GM18507 (cell line): ENCODE results near the gene LTA.
A peak's percentile ranks its signal among the peaks of the same experiment; 100 is the strongest.

Experiments used
- DNase-seq: peaks from one replicate; pipeline ENCODE4 v3.0.0; 2011; ENCODE audit warnings: low read depth; ENCODE audit not compliant: insufficient read length; ENCODE audit errors: extremely low spot score
- FAIRE-seq: peaks from 2 replicates; lab custom pipeline; 2011; peaks lifted over from hg19 to GRCh38; lab: Jason Lieb, UNC

LTA gene

GRCh38 chr6:31567531-31568370, 4.3 kb upstream of the LTA start:
- DNase-seq (no peak), FAIRE-seq (no peak)

GRCh38 chr6:31568537-31568961, 3.5 kb upstream of the LTA start:
- FAIRE-seq (peak; percentile 100), DNase-seq (peak; percentile 57)

- peak; percentile 15 for FAIRE-seq
These were observed 2.1 kb upstream of the LTA start for GRCh38 chr6:31569861-31570536.

GRCh38 chr6:31573239-31574105, 1.4 kb downstream of the LTA start:
- FAIRE-seq (no peak), DNase-seq (no peak)

More at GRCh38 chr6:31569861-31570536, 2.1 kb upstream of the LTA start:
- no peak for DNase-seq

GRCh38 chr6:31574106-31575061, 2.3 kb downstream of the LTA start:
- FAIRE-seq: peak; percentile 58
- no peak for DNase-seq

GRCh38 chr6:31575335-31575901, 3.3 kb downstream of the LTA start, which contains the start of gene TNF:
Gene TNF, plus strand, starts transcription at chr6:31575565. Its CDS starts 177 bp downstream, at chr6:31575742.
- peak; percentile 66 for DNase-seq
- FAIRE-seq: peak; percentile 99

GRCh38 chr6:31575952-31576685, 4.0 kb downstream of the LTA start:
- peak; percentile 82 for FAIRE-seq
- no peak for DNase-seq

- no peak for DNase-seq
These were observed 4.9 kb downstream of the LTA start for GRCh38 chr6:31576897-31577578.

GRCh38 chr6:31577579-31577966, 5.5 kb downstream of the LTA start:
- no peak for FAIRE-seq
- DNase-seq: no peak

More at GRCh38 chr6:31576897-31577578, 4.9 kb downstream of the LTA start:
- peak; percentile 87 for FAIRE-seq

- no peak for DNase-seq
- FAIRE-seq: peak; percentile 29
These were observed 6.4 kb downstream of the LTA start for GRCh38 chr6:31578184-31579118.

GRCh38 chr6:31579119-31579505, 7.0 kb downstream of the LTA start:
- DNase-seq (no peak), FAIRE-seq (no peak)

- DNase-seq: no peak
- peak; percentile 59 for FAIRE-seq
These were observed 7.7 kb downstream of the LTA start for GRCh38 chr6:31579546-31580437.

GRCh38 chr6:31580438-31580740, 8.3 kb downstream of the LTA start:
- DNase-seq (no peak), FAIRE-seq (no peak)

GRCh38 chr6:31580807-31581433, 8.8 kb downstream of the LTA start:
- DNase-seq (no peak), FAIRE-seq (peak; percentile 83)
